Epidermal melanocyte (primary cell): ENCODE data around the gene NHP2.
"Not testable (repeated sequence)": the region's sequence is repeated elsewhere in the genome, so short reads cannot be mapped to it uniquely, and the experiment has no call there.

ENCODE experiments used
- DNase-seq: peaks from one replicate; pipeline ENCODE4 v3.0.0; 2011; ENCODE audit warnings: low spot score; ENCODE audit not compliant: insufficient read length

NHP2 gene

GRCh38 chr5:178131446-178131996 is 22.2 kb downstream of the NHP2 start:
- DNase-seq = no peak

- DNase-seq = peak; percentile 88
Measured at GRCh38 chr5:178130576-178131445, 22.9 kb downstream of the NHP2 start, which contains the start of gene RMND5B. Gene RMND5B, plus strand, starts transcription at chr5:178131014. Its CDS starts 7,106 bp downstream, at chr5:178138120.

GRCh38 chr5:178130234-178130575 is 23.5 kb downstream of the NHP2 start:
- DNase-seq = not testable (repeated sequence)

DNA sequence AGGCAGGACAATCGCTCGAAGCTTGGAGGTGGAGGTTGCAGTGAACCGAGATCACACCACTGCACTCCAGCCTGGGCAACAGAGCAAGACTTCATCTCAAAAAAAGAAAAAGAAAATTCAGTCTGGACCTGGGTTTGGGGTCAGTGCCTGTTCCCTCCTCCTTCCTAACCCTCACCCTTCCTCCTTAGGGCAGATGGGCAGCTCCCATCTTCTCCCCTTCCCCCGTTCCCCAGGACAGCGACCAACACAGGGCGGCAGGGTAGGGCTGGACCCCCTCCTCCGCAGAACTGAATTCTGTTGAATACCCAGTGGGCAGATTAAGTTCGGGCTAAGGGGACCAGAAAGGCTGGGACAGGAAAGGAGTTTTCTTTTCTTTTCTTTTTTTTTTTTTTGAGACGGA is 24.4 kb downstream of the NHP2 start:
- DNase-seq = no peak

- DNase-seq = not testable (repeated sequence)
Measured at GRCh38 chr5:178127300-178128009, 26.2 kb downstream of the NHP2 start.

GRCh38 chr5:178126556-178126955 is 27.1 kb downstream of the NHP2 start:
- no peak for DNase-seq

- DNase-seq = no peak
Measured at GRCh38 chr5:178125253-178125906, 28.3 kb downstream of the NHP2 start.

DNA sequence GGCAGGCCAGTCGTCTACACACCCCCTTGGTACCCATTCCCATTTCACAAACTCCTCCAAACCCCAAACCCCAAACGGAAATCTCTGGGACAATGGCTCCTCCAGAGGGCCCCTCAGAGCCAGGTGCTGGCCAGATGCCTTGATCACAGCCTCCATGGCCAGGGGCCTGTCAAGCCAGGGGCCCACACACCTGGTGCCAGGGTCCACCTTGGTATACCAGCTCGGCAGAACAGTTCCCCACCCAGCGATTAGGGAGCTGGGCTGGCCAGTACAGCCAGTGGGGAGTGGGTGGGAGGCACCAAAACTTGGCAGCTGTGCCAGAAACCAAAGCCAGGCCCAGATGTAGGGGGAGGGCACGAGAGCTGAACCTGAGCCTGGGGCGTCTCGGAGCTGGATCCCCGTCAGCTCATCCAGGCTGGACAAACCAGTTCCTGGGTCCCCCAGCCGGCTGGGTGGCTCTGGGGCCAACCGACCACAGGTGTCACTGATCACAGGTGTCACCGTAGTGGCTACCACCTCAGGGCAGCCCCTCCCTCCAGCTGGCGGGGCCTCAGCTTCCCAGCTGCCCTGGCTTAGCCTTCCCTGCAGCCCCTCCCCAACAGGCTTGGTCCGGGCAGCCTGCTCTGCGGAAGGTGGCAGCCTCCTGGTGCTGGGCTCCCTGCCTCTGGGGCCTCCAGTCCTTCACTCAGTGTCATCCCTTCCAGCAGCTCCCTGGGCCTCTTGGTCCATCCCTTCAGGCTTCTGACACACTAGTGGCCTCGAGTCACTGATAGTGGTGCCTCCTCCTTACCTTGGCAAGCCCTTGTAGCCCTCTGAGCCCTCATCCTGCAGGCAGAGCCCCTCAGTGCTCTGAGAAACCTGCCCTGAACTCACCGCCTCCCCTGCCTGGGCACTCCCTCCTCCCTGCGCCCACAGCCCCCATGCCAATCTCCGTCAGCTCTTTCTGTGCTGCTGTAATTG is 29.4 kb downstream of the NHP2 start:
- DNase-seq = no peak

DNA sequence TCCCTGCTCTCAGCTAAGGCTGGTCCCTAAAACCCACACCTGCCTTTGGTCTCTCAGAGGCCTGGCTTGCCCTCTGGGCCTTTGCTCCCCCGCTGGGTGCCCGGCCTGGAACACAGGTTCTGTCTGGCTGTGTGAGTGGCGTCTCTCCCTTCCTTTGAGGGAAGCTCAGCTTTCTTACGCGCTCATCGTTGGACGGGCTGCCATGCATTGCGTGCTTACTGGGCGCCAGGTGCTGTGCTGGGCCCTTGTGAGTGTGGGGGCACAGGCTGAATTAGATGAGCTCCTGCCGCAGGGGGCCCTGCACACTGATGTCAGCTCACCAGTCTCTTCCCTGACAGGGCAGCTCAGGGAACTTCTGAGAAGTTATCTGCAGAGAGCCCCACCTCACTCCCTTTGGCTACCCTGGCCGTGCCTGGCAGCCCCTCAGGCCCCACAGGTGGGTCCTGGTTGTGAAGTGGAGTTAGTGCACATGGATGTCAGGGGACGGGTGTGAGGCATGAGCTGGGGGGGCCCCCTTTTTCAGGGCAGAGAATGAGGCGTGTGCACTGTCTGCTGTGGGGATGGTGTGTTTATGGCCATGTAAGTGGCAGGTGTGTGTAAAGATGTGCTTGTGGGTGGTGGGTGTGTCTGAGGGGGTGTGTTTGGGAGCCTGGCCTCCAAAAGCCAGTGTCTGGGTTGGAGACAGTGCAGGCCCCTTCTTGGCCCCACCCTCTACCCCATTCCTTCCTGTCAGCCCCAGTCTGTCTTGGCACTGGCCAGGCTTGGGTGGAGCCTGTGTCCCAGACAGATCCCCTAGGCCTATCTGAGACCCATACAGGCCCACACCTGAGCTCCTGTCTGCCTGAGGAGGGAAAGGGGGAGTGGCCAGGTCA is 30.4 kb downstream of the NHP2 start:
- no peak for DNase-seq

GRCh38 chr5:178122346-178122745 is 31.3 kb downstream of the NHP2 start:
- DNase-seq = no peak

DNA sequence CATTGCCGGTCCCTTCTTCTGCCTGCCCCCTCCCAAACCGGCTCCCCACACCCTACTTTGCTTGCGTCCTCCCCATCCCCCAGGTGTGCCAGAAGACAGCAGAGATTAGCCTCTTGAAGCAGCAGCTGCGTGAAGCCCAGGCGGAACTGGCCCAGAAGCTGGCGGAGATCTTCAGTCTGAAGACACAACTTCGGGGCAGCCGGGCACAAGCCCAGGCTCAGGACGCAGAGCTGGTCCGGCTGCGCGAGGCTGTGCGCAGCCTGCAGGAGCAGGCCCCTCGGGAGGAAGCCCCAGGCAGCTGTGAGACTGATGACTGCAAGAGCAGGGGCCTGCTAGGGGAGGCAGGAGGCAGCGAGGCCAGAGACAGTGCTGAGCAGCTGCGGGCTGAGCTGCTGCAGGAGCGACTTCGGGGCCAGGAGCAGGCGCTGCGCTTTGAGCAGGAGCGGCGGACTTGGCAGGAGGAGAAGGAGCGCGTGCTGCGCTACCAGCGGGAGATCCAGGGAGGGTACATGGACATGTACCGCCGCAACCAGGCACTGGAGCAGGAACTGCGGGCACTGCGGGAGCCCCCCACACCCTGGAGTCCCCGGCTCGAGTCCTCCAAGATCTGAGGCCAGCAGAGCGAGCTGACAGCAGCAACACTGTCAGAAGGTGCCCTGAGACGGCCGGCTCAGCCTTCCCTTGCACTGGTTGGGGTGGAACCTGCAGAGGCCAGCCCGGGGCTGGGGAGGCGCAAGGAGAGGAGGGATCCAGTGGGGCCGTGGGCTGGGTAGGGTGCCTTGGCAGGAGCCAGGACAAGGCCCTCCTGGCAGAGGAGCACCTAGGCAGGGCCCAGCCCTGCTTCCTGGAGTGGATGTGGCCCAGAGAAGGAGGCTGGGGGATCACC is 32.1 kb downstream of the NHP2 start:
- DNase-seq = no peak

- no peak for DNase-seq
Measured at GRCh38 chr5:178120607-178121357, 32.9 kb downstream of the NHP2 start.

DNA sequence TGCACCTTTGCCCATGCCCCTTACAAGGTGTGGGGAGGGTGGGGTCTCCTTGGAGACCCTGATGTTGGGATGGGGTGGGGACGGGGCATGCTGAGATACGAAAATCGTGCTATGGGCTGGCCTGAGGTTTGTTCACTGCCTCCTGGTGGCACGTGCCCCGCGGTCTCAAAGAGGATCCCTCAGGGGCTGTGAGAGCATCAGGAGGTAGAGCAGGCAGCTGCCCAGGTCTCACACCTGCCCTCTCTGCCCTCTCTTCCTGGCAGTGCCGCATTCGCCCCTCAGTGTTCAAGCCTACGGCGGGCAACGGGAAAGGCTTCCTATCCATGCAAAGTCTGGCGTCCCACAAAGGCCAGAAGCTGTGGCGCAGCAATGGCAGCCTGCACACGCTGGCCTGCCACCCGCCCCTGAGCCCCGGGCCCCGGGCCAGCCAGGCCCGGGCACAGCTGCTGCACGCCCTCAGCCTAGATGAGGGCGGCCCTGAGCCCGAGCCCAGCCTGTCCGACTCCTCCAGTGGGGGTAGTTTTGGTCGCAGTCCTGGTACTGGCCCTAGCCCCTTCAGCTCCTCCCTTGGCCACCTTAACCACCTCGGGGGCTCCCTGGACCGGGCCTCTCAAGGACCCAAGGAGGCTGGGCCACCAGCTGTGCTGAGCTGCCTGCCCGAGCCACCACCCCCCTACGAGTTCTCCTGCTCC is 33.6 kb downstream of the NHP2 start:
- no peak for DNase-seq

DNA sequence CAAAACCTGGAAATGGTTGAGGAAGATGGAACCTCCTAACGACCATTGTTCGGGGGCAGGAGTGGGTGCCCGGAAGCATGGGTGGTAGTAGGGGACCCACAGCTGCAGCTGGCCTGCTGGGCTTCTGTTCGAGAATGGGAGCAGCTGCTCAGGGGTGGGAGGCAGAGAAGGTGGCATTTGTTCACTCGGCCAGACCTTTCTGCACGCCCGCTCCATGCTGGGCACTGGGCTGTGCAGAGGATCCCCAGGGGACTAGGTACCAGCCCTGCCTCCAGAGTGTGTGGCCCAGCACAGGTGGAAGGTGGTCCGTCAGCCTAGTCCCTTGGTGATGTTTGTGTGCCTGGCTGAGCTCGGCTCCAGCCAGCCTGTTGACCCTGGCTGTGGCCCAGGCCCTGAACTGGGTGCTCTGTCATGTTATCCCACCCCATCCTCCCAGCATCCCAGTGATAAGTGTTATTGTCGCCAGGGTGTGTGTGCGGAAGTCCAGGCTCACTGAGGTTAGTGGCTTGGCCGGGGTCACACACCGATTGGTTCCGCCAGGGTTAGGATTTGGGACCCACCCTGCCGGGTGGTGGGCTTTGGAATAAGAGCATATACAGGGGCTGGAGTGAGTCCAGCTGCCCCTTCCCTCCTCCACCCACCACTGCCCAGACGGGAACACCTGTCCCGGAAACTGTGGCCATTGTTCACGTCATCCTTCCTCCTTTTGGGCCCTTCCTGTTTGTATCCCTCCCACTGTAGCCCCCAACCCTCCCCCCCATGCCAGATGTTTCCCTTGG is 35.6 kb downstream of the NHP2 start:
- DNase-seq = no peak

GRCh38 chr5:178116143-178116885 is 37.4 kb downstream of the NHP2 start:
- no peak for DNase-seq

DNA sequence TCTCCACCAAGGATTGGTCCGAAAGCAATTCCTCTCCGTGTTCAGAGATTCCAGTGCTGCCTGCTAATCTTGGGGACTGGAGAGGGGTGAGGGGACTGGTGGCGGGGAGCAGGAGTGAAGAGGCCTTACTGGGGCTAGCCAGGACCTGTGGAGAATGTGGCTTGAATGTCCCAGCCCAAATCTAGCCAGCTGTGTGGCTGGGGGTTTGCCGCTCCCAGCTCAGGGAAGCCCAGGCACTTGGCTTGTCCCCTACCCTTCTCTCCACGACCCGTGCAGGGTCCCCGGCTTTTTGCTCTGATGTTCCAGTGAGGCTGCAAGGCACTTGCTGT is 37.9 kb downstream of the NHP2 start:
- DNase-seq = no peak
